Right cardiac atrium (tissue), 5 donors: Measurements from ENCODE around the gene NGRN. TPM values are rescaled to one million over a fixed set of nuclear protein-coding genes. Genes with fewer than 3 reads are reported as not detected.
A peak's percentile ranks its signal among the peaks of the same experiment; 100 is the strongest.
"Not testable (repeated sequence)": the region's sequence is repeated elsewhere in the genome, so short reads cannot be mapped to it uniquely, and the experiment has no call there.

Experiments
- ATAC-seq, 2 donors: fragments of 200-7000 bp; cut with Tn5 transposase; one replicate each; pipeline versions ENCODE4 v1.8.0 to v1.9.1; 2020; ENCODE audit warnings: moderate library complexity in 2 of 2, mild to moderate bottlenecking in 1 of 2
- DNase-seq, 3 donors: peaks; one replicate each; pipeline ENCODE4 v3.0.0-alpha.2; 2020
- H3K27ac ChIP-seq: one replicate; pipeline ENCODE4 v1.5.1; 2013; ENCODE audit warnings: mild to moderate bottlenecking, low read length, control low read depth, moderate library complexity
- H3K27me3 ChIP-seq: one replicate; pipeline ENCODE4 v1.6.1; 2013; ENCODE audit not compliant: control insufficient read depth, insufficient read depth
- H3K4me1 ChIP-seq: one replicate; pipeline ENCODE4 v1.6.1; 2013; ENCODE audit warnings: low read length; ENCODE audit not compliant: control insufficient read depth, insufficient read depth
- H3K4me3 ChIP-seq: one replicate; pipeline ENCODE4 v1.5.1; 2013; ENCODE audit warnings: low read length, control low read depth
- H3K9me3 ChIP-seq: one replicate; pipeline ENCODE4 v1.6.1; 2013; ENCODE audit warnings: low read length; ENCODE audit not compliant: control insufficient read depth
- WGBS: extraction: QIAGEN DNeasy Blood & Tissue Kit; methylation state at CpG from one replicate; pipeline ENCODE4 v1.1.7; 2013; 5-methylcytosine and 5-hydroxymethylcytosine counted together
- intact Hi-C, 4 donors: fragments of 100-400 bp; cut with DNase I; formaldehyde crosslinking; loops; one replicate each; pipeline versions ENCODE4 v1.11.0 to v1.14.0; 2022 to 2023
- polyA plus RNA-seq: library from polyadenylated mRNA; stranded (reverse); fragments of 200-250 nt; gene quantifications from one replicate; pipeline ENCODE4 v1.2.3, GENCODE V29; 2013
- total RNA-seq, 4 donors: library from RNA; stranded (reverse); fragmentation: NEBNext Ultra II Directional; extraction: Animal tissue kit (Norgen Biotek cat#: 25700); gene quantifications; one replicate each; pipeline ENCODE4 v1.2.1, GENCODE V29; 2021
- donor health status: healthy with polysubstance abuse.
- donor health status: DM: no; HTN: yes; CAD: no.
- donor health status: DM: no; HTN: no; CAD: no.
- donor health status: DM: no; HTN: yes; CAD: no; lungs with severe emphysema.
- donor health status: DM: yes; HTN: yes; CAD: no.

The NGRN gene
- total and polyA plus RNA-seq, 5 donors = 135 to 163 (median 155) TPM

DNA sequence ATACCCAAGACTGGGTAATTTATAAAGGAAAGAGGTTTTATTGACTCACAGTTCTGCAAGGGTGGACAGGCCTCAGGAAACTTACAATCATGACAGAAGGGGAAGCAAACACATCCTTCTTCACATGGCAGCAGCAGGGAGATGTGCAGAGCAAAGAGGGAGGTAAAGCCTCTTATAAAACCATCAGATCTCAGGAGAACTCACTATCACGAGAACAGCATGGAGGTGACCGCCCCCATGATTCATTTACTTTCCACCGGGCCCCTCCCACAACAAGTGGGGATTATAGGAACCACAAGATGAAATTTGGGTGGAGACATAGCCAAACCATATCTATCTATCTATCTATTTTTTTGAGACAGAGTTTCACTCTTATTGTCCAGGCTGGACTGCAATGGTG, 26.1 kb upstream of the NGRN start:
- Histone ChIP-seq H3K27ac (no peak overlapping the region), H3K4me1 (no peaks in the 10 kb centered on the region), H3K4me3 (no peak overlapping the region), H3K27me3 (no peaks in the 10 kb centered on the region), H3K9me3 (no peaks in the 10 kb centered on the region)
- DNase-seq (no peak), ATAC-seq (no peak)
- intact Hi-C loops = no loop called here
- 85% methylated on average over 3 of the region's 3 CpGs for WGBS

DNA sequence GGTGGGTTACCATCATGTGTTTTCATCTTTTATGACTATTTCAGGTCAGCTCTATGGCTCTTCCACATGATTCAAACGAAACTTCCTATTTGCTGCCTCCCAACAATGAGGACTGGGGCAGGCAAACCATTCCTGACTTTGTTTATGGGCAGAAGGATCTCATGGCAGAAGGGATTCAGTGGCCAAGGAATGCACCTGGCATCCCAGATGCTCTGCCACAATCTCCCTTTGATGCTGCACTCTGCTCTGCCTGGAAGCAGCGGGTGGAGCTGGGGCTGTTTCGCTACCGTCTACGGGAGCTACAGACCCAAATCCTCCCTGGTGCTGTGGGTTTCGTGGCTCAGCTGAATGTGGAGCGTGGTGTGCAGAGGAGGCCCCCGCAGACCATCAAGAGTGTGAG, 24.6 kb upstream of the NGRN start:
- H3K4me1 ChIP-seq = no peaks in the 10 kb centered on the region
- H3K4me3 ChIP-seq = no peak overlapping the region
- WGBS = 80% methylated on average over 8 of the region's 8 CpGs
- ATAC-seq (peak in 1 of 2 donors; percentile 7), DNase-seq (no peak)
- no peaks in the 10 kb centered on the region for H3K9me3 ChIP-seq
- intact Hi-C loops = no loop called here
- H3K27ac ChIP-seq = no peak overlapping the region
- no peaks in the 10 kb centered on the region for H3K27me3 ChIP-seq

DNA sequence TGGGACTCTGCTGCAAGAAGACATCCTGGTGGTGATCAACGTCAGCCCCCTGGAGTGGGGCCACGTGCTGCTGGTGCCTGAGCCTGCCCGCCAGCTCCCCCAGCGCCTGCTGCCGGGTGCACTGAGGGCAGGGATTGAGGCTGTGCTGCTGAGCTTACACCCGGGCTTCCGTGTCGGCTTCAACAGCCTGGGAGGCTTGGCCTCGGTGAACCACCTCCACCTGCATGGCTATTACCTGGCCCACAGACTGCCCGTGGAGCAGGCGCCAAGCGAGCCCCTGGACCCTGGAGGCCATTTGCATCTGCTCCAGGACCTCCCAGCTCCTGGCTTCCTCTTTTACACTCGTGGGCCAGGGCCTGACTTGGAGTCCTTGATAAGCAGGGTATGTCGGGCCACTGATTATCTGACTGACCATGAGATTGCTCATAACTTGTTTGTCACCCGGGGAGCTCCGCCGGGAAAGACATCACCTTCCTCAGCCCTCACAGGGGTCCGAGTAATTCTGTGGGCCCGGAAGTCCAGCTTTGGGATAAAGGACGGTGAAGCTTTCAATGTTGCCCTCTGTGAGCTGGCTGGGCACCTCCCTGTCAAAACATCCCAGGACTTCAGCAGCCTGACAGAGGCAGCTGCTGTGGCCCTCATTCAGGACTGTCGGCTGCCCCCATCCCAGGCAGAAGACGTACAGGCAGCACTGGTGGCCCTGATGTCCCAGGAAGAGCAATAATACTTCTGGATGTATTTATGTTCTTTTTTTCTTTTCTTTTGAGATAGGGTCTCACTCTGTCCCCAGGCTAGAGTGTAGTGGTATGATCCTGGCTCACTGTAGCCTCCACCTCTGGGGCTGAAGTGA, 23.9 kb upstream of the NGRN start:
- Histone ChIP-seq H3K4me3 (no peak overlapping the region), H3K27ac (peak overlapping the region; percentile 43), H3K9me3 (no peaks in the 10 kb centered on the region), H3K4me1 (no peaks in the 10 kb centered on the region), H3K27me3 (no peaks in the 10 kb centered on the region)
- ATAC-seq (peak; percentile 53 to 63), DNase-seq (peak in 2 of 3 donors; percentile 64 to 73)
- intact Hi-C loops = no loop called here
- 57% methylated on average over 22 of the region's 22 CpGs for WGBS

DNA sequence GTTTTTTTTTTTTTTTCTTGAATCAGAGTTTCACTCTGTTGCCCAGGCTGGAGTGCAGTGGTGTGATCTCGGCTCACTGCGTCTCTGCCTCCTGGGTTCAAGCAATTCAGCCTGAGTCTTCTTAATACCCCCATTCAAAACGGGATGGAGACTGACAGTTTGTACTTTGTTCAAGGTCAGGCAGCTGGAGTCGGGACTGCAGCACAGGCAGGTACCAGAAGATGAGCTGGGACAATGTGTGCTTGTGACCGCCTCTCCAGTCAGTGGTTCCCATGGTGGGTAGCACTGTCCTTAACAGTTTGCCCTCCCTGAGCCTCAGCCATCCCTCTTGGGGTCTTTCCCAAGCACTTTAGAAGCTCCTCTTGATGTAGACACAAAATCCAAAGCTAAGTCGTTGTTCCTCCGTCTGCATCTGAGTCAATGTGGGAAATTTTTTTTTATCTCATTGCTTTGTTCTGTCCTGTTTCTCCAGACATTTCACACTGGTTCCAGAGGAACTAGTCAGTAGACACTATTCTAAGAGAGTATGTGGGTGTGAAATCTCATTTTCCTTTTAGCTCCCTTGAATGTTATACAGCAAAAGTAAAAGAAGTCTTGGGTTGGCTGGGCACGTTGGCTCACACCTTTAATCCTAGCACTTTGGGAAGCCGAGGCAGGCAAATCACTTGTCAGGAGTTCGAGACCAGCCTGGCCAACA, 21.4 kb upstream of the NGRN start:
- Histone ChIP-seq H3K27me3 (no peaks in the 10 kb centered on the region), H3K4me1 (no peaks in the 10 kb centered on the region), H3K9me3 (no peaks in the 10 kb centered on the region), H3K27ac (no peak overlapping the region), H3K4me3 (no peak overlapping the region)
- no peak for DNase-seq
- 87% methylated on average over 10 of the region's 10 CpGs for WGBS
- no peak for ATAC-seq
- intact Hi-C loops = no loop called here

DNA sequence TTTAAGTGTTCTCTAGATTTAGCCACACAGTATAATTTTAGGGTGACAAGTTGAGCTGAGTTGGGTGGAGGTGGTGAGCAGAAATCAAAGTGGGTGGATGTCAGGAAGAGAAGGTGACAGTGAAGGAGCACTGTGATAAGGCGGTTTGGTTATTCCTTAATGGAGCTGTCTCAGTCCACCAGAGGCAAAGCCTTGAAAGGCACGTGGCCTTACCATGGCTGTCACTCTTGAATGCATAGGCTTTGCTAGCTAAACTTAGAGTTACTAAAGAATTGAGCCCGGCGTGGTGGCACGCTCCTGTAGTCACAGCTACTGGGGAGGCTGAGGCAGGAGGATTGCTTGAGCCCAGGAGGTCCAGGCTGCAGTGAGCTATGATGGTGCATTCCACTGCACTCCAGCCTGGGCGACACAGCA, 16.7 kb upstream of the NGRN start:
- intact Hi-C loops = no loop called here
- peak in 1 of 3 donors; percentile 59 for DNase-seq
- H3K4me3 ChIP-seq = peak overlapping the region; percentile 55
- H3K9me3 ChIP-seq = no peaks in the 10 kb centered on the region
- 53% methylated on average over 6 of the region's 6 CpGs for WGBS
- ATAC-seq = peak; percentile 65 to 81
- H3K27me3 ChIP-seq = no peaks in the 10 kb centered on the region
- H3K27ac ChIP-seq = peak overlapping the region; percentile 46
- no peaks in the 10 kb centered on the region for H3K4me1 ChIP-seq

DNA sequence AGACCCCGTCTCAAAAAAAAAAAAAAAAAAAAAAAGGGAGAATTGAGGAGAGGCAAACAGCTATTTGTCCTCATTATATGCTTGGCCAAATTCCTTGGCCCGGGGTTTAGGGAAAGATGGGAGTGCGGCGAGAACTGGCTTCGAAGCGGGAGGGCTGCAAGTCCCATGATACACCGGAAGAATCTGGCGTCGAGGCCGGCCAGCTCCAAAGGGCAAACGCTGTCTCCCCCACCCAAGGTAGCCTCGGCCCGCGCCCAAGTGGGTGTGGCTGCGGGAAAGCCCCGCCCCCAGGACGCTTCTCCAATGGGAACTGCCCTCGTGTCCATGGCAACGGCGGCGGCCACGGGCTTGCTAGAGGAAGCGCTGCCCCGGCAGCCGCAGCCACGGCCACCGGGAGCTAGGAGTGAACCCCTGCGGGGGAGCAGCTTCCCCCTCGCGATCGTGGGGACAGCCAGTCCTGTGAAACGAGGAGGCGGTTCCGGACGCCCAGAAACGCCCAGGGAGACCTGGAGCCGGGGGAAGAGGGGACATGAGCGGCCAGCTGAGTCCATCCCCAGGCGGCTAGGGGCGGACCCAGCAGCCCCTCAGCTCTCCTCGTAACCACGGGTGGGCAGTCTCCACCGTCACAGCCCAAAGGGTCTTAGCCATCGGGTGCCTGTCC, 16.1 kb upstream of the NGRN start, which contains the start of gene TTLL13:
TTLL13 (plus strand) TSS at position 354 of the 661 bp plus-strand sequence. CDS start 1,075 bp downstream, outside the sequence.
- Histone ChIP-seq H3K9me3 (no peaks in the 10 kb centered on the region), H3K27ac (peak within 1 kb of the TSS; percentile 59), H3K27me3 (no peaks in the 10 kb centered on the region), H3K4me3 (peak within 1 kb of the TSS; percentile 55), H3K4me1 (no peaks in the 10 kb centered on the region)
- WGBS = 1% methylated on average over 44 of the region's 44 CpGs
- ATAC-seq = peak; percentile 94 to 97
- peak; percentile 97 to 99 (median 99) for DNase-seq
- intact Hi-C loops = no loop called here

DNA sequence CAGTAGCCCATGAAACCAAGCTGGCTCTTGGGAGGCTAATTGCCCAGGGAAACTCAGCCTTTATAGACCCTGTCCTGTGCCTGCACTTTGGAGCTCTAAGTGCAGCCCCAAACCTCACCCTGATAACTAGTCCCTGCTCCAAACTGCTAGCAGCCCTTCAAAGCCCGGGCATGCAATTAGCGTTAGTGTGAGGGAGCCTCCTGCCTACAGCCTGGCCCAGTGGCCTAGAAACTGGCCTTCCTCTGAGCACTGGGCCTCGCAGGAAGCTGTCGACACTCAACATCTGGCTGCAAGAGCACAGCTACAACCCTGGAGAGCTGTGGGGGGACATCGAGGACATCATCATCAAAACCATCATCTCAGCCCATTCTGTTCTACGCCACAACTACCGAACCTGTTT, 7.7 kb upstream of the NGRN start:
- Histone ChIP-seq H3K27me3 (no peaks in the 10 kb centered on the region), H3K27ac (no peak overlapping the region), H3K4me1 (no peaks in the 10 kb centered on the region), H3K4me3 (no peak overlapping the region), H3K9me3 (no peaks in the 10 kb centered on the region)
- WGBS = 82% methylated on average over 7 of the region's 7 CpGs
- ATAC-seq (no peak), DNase-seq (no peak)
- intact Hi-C loops = no loop called here

DNA sequence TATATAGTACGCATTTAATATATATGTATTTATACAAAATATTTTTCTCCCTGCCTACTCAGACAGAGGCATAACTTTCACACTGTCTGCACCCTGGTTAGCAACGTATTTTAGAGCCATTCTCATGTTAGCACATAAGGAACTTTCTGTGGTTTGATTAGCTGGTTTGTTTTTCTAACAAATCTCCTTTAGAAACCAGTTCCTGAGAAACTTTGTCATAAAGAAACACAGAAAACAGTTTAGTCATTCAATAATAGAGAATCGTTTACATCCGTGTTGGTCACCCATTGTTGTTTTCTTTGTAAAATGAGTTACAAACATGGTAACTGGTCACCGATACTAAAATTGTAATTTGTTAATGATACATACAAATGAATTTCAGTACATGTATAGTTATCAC, 5.9 kb upstream of the NGRN start:
- Histone ChIP-seq H3K4me3 (no peak overlapping the region), H3K9me3 (no peaks in the 10 kb centered on the region), H3K27ac (no peak overlapping the region), H3K27me3 (no peaks in the 10 kb centered on the region), H3K4me1 (peaks cover 1% of the 10 kb centered on the region)
- ATAC-seq (no peak), DNase-seq (no peak)
- WGBS = 87% methylated on average over 5 of the region's 5 CpGs
- intact Hi-C loops = no loop called here

DNA sequence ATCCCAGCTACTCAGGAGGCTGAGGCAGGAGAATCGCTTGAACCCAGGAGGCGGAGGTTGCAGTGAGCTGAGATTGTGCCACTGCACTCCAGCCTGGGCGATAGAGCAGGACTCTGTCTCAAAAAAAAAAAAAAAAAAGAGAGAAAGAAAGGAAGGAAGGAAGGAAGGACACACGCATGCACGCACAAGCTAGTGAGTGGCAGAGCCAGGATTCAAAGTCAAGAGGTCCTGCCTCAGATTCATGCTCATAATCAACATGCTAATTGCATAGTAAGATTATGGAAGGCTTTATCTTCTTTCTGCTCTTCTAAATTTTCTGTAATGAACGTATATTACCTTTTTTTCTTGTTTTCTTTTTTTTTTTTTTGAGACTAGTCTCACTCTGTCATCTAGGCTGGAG, 4.7 kb upstream of the NGRN start:
- DNase-seq, H3K9me3 ChIP-seq, H3K4me1 ChIP-seq, ATAC-seq, intact Hi-C loops, H3K4me3 ChIP-seq, H3K27ac ChIP-seq, H3K27me3 ChIP-seq: not testable (repeated sequence)
- WGBS = 85% methylated on average over 6 of the region's 6 CpGs

DNA sequence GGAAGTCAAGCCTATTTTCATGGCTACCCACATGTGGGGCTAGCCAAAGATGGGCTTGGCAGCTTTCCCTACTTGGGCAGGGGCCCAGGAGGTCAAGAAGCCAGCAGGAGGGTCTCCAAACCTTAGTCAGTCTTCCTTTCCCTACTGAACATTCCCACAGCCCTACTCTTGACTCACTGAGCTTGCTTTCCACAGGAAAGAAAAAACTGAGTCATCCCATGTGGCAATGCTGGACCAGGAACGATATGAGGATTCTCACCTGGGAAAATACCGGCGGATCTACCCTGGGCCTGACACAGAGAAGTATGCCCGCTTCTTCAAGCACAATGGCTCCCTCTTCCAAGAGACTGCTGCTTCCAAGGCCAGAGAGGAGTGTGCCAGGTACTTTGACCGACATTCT, 3.7 kb upstream of the NGRN start:
- H3K27ac ChIP-seq = no peak overlapping the region
- WGBS = 86% methylated on average over 5 of the region's 5 CpGs

DNA sequence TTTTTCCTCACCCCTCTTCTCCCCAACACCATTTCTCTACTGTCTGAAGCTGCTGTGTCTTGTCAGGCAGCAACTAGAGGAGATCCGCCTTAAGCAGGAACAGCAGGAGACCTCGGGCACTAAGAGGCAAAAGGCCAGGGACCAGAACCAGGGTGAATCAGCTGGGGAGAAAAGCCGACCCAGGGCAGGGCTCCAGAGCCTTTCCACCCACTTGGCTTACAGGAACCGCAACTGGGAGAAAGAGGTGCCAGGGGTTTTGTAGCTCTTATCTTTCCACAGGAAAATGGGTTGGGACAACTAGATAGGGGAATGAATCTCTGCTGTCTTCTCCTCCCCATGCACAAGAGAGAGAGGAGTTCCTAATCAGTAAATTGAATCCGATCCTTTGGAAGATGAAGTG, 3.0 kb upstream of the NGRN start:
- Histone ChIP-seq H3K27ac (no peak overlapping the region), H3K9me3 (no peaks in the 10 kb centered on the region), H3K27me3 (no peaks in the 10 kb centered on the region), H3K4me3 (no peak overlapping the region), H3K4me1 (peaks cover 7% of the 10 kb centered on the region)
- intact Hi-C loops = no loop called here
- DNase-seq (no peak), ATAC-seq (no peak)
- 76% methylated on average over 5 of the region's 5 CpGs for WGBS

More for the DNA sequence above, 3.7 kb upstream of the NGRN start:
- intact Hi-C loops = no loop called here
- DNase-seq (no peak), ATAC-seq (no peak)
- no peak overlapping the region for H3K4me3 ChIP-seq
- H3K4me1 ChIP-seq = peaks cover 4% of the 10 kb centered on the region
- no peaks in the 10 kb centered on the region for H3K27me3 ChIP-seq
- no peaks in the 10 kb centered on the region for H3K9me3 ChIP-seq
